ENCODE data around the gene GRK5.

DNA sequence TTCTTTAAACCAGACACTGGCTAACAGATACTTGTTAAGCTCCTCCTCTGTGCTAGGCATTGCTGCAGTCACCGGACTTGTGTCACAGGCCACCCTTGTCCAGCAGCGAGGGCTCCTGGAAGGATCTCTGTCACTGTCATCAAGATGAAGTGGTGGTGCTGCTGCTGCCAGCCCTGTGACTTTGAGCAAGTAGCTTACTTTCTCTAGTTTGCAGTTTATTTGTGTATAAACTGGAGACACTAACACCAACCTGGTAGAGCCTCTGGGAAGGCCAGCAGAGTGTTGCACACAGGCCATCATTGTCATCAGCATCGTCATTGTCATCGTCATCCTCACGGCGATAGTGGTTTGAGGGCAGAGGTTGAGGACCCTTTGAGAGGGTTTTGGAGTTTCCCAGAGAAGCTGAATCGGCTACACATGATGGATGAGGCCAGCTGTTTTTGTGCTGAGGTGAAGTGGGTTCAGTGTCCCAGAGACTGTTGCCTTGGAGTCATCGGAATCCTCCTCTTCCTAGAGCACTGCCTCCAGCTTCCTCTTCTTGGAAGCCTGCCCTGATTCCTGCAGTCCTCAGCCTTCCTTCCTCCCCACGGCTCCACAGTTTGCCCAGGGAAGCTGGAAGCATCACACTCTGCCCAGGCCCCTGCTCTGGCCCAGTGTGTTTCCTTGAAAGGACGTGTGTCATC lies 128.4 kb downstream of the GRK5 start:
- TF ChIP-seq, protein P1, sequence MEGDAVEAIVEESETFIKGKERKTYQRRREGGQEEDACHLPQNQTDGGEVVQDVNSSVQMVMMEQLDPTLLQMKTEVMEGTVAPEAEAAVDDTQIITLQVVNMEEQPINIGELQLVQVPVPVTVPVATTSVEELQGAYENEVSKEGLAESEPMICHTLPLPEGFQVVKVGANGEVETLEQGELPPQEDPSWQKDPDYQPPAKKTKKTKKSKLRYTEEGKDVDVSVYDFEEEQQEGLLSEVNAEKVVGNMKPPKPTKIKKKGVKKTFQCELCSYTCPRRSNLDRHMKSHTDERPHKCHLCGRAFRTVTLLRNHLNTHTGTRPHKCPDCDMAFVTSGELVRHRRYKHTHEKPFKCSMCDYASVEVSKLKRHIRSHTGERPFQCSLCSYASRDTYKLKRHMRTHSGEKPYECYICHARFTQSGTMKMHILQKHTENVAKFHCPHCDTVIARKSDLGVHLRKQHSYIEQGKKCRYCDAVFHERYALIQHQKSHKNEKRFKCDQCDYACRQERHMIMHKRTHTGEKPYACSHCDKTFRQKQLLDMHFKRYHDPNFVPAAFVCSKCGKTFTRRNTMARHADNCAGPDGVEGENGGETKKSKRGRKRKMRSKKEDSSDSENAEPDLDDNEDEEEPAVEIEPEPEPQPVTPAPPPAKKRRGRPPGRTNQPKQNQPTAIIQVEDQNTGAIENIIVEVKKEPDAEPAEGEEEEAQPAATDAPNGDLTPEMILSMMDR (IDR thresholded peaks at IDR 0.05; ENCODE audit: poor library complexity, severe bottlenecking): no peak
- TF ChIP-seq EZH2 (IDR thresholded peaks at IDR 0.05; ENCODE audit: borderline replicate concordance, insufficient read depth, low read length, poor library complexity, severe bottlenecking): no peak
- no peak for TF ChIP-seq RAD21 (conservative IDR thresholded peaks at IDR 0.05)
